Hypothalamus (tissue), 51 donors: ENCODE results near the gene CTNND2.

Source experiments
- DNase-seq, 51 donors: peaks; one replicate each; lab custom pipeline; 2025; lab: John Stamatoyannopoulos, UW

CTNND2 gene

DNA sequence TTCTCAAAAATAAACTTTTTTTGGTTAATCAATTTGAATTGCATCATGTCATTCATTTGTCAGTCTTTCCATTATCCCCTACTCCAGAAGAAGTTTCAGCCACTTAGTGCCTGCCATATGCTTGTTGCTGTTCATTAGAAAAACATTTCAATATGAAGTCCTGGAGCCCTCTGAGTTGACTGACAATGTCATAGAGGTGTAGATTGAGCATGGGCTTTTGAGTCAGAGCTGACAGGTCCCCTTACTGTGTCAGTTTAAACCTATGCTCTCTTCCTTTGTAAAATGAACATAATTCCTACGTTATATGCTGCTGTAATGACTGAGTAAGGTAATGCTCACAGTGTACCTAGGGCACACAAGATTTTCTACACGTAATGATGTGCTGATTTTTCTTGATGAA, 114.0 kb downstream of the CTNND2 start:
- DNase-seq = no peak

DNA sequence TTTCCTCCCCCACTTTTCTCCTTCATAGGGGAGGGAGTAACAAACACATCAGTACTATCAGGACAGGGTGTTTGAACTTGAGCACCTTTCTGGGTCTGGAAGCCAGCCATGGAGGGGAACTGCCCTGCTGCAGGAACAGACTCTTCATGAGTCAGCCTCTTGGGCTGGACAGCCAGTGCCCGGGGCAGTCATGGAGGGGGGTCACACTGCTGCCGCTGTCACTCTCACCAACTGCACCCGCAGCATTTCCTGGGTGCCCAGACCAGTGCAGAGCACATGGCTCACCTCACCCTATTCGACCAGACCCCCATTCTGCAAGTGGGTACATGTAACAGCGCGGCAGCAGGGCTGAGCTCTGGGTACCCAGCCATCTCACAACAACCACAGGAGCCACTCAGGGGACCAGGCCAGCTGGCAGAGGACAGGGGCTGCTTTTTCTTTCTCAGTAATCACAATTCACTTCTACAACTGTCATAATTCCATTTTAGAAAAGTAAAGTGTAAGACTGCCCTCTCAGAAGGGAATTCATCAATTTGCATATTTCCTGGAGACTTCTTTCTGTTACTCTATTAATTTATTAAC, 118.4 kb downstream of the CTNND2 start:
- DNase-seq = peak in 10 of 51 donors; percentile 3 to 23 (median 16)

DNA sequence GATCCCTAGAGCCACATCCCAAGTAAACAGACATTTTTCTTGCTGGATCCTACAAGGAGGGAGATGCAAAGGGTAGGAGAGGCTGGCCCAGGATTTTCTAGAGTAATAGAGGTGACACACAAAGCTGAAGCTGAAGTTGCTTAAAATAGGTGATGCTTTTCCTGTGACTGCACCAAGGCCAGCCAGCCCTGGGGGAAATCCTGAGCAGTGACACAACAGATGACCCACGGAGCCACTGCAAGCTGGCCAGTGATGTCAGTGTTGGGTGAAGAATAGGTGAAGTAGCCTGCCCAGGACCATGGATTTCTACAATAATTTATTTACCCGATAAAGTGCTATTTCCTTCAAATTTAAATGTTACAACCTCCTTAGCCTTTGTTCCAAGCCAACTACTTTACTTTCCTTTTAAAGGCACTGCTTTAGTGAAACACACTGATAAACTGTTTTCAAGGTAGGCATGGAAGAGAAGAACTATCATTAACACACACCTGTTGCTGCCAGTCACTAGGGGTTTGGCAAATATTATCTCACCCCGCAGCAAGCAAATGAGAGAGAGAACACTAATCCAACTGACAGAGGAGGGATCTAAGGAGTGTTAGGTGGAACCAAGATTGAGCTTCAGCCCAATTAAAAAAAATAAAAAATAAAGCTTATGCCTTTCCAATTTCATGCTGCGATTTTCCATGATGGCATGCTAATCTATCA, 123.5 kb downstream of the CTNND2 start:
- DNase-seq = no peak

DNA sequence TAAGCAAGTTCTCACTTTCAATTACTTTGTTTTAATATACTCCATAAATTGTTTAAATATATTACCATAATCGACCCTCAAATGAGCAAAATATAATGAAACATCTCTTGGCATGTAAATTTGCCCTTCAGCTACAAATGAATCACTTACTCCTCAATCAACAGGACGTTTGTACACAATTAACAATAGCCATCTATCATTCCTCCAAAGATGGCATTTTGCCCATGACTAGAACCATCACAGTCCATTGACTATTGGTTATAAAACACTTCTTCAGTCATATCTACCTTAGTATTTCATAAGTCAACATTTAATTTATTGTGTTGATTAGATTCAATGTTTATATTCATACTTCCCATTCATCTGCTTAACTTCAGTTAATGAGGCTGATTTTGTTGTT, 127.2 kb downstream of the CTNND2 start:
- DNase-seq = peak in 1 of 51 donors; percentile 27

DNA sequence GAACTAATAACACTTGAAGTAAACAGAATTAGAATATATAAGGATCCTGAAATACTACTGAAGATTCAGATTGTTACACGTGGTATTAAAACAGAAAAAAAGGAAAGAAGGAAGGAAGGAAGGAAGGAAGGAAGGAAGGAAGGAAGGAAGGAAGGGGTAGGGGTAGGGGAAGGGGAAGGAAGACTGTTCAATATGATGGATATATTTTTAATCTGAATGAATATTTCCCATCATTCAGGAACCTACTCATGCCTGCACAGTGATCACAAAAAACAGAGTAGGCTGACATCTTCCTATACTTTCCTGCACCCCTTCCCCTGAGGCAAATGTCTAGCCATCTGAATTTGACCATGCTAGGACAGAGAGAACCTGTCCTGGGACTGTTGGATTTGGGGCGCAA, 133.9 kb downstream of the CTNND2 start:
- no peak for DNase-seq

DNA sequence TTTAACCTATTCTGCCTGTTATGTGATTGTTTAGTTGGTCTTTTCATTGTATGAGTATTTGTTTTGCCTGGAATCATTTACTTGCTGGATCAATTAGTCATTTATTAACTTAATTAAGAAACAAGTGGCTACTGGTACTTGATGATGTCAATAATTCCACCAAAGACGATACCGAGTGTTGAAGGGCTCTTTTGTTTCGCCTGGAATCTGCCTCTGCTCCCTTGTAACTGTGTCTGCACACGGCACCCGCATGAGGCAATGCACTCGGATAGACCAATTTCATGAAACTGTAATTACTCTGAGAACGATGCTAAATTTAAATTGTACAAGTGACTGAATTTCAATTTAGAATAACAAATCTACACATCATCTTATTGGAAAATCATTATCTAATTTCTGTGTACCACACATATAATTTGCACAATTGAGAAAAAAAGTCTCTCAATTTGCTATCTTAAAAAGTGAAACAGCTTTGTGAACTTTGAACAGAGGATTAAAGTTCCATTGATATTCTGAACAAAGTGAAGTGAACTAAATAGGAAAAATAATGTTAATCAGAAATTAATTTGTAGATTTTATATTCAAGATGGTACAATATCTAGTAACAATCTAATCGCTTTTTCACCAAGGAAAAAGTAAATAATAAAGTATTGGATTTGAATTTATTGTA, 143.2 kb downstream of the CTNND2 start:
- DNase-seq = peak in 4 of 51 donors; percentile 3 to 16 (median 7)

DNA sequence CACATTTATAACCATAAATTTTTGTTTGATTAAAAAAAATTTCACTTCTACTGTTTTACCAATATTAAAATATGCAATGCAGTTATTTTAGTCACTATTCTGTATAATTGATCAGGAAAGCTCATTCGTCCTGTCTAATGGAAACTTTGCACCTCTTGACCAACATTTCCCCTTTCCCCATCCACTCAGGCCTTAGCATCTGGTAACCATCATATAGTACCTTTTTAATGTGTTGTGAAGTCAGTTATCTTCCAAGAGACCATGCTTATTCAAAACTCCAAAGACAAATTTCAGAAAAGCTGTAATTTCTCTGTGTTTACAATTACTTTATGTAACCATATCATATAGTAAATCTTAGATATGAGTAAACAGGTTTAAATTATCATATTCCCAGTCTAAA, 145.9 kb downstream of the CTNND2 start:
- no peak for DNase-seq

DNA sequence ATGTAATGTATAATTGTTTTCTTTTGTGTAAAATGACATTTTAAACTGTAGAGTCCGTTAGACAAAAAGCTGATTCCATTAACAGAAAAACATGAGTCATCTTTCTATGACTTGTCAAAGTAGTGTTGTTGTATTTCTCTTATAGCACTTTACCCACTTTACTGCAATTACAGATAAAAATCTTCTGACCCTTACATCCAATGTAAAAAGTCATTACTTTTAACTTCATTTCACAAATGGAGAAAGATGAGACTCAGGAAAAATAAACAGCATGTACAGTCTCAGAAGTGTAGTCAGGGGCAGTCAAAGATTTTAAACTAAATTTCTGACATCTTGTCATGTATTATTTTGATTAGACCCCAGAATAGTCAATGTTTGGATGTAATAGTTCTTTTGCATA, 146.6 kb downstream of the CTNND2 start:
- no peak for DNase-seq

DNA sequence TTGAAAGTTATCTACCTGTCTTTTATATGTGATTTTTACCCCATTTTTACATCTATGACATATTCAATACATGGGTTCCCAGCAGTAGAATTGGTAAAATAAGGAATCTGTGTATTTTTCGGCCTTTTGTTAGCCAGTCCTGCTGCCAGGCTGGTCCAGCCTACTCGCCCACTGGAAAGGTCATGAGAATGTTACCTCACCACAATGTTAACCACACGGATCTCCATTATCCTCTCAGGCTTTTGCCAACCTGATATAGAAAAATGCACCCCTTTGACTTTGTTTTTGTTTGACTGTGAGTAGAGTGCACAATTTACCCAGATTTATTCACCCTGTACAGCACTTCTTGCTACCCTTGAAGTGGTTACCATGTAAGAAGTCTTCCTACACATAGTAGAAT, 167.2 kb downstream of the CTNND2 start:
- no peak for DNase-seq

DNA sequence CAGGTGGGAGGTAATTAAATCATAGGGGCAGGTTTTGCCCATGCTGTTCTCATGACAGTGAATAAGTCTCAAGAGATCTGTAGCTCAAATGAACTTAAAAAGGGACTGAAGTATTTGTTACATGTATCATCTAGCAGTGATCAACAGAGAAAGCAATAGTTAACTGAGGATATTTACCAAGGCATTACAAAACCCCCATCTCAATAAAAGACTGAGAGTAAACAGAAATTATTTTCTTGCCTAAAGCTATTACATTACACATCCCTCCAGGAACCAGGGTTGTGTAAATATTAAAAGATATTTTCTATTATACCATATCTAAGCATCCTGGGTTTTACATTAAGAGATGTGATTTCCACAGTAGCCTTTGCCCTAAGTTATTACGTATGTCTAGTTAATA, 169.9 kb downstream of the CTNND2 start:
- no peak for DNase-seq

DNA sequence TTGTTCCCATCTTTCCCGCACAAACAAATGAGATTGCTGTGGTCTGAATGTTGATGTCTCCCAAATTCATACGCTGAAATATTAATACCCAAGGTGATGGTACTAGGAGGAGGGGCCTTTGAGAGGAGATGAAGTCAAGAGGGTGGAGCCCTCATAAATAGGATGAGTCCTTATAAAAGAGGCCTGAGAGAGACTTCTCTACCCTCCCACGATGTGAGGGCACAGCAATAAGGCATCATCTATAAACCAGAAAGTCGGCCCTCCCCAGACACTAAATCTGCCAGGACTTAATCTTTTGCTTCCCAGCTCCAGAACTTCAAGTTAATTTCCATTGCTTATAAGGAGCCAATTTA, 170.4 kb downstream of the CTNND2 start:
- DNase-seq = no peak

DNA sequence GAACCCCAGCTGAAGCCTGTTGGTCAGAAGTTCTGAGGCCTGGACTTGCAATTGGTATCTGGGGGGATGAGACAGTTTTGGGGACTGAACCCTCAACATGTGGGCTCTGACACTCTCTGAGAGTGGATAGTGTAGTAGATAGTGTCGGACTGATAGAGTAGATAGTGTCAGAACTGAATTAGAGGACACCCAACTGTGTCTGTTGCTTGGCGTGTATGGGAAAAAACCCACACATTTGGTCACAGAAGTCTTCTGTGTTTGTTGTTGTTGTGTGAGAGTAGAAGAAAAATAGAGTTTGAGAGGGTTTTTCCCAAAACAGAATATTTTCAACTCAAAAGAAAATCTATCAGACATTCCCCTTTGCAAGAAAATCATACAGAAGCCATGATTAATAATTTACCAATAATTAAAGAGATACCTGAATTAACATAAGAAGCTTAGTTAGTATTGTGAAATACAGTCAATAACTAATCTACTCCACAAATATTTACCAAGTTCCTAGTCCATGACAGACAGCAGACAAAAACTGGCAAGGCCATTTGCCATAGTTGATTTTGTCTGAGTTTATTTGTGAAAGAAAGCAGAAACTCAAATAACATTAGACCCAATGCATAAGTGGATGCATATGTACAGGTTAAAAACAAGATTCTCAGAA, 170.9 kb downstream of the CTNND2 start:
- DNase-seq = no peak

DNA sequence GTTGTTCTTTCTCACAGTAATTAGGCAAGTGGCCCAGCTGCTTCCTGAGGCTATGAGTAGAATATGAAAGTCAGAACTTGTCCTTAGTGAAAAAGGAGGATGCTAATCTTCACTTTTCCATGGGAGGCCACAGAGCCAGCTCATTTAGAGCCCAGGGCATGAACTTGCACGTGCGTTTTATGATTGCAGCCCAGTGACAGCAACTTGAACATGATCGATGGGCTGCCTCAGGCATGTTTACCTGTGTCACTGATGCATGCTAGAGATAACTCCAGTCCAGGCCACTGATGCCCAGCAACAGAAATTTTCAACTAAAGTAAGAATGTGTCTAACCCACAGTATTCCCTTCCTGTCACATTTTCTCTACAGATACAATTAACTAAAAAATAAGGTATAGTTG, 179.3 kb downstream of the CTNND2 start:
- no peak for DNase-seq

DNA sequence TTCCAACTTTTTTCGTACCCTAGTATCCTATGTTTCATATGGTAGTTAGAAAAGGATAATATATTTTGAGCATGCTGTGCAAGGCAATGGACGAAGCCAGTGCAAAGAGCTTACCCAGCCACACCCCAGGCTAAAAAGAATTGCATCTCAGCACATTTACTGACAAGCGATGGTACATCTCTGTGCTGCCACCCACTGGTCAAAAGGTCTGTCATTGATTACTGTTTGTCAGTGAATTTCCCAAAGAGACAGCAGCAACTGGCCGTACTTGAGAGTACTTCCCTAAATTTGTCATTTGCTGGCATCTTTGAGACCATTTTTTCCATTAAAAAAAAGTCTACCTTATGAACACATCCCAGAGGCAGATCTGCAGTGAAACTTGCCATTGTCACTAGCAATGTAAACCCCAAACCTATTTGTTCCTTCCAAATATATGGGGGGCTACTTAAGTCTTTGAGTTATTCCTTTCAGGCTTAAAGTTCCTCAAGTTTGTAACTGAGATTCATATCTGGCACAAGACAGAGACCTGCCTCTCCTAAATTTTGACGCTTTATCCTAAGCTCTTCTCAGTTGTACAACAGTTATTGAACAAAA, 184.3 kb downstream of the CTNND2 start:
- peak in 40 of 51 donors; percentile 2 to 82 (median 50) for DNase-seq

DNA sequence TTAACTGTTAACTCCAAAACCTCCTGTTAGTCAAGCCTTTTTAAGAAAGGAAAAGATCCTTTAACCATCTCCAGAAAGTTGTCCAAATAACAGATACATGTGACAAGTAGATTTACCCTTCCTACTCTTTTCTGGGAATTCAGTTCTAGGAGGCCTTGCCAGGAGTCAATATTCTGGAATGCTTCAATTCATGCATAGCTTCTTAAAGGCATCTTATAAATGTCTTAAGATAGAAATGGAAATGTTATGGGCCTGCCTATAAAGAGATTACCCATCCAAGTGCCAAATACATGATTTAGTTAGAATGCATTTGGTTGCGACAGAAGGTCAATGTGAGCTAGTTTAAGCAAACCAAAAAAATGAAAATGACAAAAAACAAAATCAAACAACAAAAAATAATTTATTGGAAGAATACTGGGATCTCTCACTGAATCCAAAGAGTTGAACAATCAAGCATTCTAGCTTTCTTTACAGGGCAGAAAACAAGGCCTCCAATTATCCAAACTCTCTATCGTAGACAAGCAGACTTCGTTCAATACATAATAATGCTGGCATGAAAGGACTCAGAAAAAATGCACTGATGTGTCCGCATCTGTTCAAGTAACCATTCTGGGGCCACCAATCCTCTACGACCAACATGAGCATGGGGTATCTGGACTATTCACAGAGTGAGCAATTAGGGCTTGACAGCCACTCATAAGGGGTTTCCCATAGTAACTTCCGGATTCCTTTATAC, 188.6 kb downstream of the CTNND2 start:
- DNase-seq = peak in 1 of 51 donors; percentile 28

DNA sequence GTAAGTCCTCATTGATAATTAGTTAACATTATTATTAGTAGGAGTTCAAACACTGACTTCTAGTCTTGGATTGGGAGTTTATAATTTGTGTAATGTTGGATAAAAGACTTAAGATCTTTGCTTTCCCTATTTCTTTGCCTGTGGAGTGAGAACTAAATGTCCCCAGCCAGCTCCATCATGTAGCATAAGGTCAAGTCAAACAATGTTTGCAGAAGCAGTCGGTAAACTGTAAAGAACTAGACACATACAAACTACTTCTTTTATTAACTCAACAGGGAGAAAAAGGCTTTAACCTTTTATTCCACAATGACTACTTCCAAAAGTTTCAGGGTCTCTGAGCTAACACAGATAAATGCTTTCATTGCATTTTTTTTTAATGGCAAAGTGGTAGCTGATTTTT, 192.3 kb downstream of the CTNND2 start:
- DNase-seq = no peak

DNA sequence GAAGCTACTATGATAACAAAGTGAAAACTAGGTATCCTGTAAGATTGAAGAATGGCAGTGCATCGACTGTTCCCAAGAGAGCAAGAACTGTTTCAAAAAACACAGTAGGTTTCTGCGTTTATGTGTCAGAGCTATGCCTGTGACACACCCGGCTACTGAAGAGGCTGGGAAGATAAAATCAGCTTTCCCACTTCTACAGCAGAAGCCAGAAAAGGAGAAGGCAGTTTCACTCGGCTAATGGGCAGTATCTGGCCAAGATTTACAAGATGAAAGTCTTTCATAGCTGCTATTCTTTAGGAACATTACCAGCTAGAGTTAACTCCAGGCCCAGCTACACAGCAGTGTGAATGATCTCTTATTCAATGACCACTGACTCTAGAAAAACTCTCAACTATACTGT, 195.2 kb downstream of the CTNND2 start:
- no peak for DNase-seq

DNA sequence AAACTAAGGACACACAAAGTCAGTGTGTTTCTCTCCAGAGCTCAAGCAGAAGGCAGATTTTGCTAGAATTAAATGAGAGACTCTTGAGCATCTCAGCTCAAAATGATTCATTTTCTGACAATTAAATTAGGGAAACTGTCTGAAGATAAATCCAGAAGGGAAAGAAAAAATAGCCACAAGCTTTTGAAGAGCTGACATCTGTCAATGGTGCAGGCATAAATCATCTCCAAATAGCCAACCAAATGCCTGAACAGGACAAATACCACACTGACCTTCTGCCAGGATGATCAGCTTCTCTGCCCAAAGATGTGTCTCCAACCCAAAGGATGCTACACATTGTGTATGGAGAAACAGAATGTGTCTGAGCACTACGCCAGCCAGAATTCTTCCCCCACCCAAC, 199.3 kb downstream of the CTNND2 start:
- no peak for DNase-seq

DNA sequence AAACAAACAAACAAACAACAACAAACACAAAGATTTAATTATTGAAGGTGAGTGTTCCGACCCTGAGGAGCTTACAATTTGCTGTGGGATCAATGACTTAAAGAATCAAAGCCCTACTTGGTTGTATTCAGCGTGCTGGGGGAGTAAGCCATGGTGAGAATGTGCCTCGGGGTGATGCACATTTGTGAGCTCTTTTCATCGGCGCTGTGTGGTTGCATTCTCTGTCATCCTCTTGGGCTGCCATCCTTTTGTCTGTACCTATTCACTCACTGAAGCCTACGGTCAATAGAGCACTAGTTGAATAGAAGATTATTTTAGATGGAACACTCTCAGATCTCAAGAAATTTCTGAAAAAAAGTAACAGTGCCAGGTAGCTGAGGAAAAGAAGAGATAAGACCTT, 203.9 kb downstream of the CTNND2 start:
- DNase-seq = no peak

DNA sequence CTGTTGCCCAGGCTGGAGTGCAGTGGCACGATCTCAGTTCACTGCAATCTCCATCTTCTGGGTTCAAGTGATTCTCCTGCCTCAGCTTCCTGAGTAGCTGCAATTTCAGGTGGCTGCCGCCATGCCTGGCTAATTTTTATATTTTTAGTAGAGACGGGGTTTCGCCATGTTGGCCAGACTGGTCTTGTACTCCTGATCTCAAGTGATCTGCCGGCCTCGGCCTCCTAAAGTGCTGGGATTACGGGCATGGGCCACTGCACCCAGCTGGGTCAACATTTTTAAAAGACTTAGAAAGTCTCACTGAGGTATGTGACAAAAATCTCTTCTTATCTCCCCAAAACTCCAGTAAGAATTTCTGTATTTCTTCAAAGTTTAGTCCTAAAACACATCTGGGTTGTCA, 211.6 kb downstream of the CTNND2 start:
- DNase-seq = no peak

DNA sequence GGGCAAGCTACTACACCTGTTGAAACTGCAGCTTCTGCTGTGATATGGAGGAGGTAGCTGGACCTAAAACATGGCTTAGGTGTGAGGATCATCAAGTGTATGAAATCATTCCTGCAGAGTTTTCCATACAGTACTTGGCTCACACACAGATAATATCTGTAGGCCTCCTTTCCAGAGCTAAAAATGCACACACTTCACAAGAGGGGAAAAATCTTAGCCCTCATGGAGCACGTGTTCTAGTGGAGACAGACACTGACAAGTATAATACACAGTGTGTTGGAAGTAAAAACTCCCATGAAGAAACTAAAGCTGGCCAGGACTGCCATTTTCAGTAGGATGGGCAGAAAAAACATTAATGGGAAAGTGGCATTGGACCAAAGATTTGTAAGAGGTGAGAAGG, 216.7 kb downstream of the CTNND2 start:
- DNase-seq = no peak
